ENCODE data around the gene HOXC9.
A peak's percentile ranks its signal among the peaks of the same experiment; 100 is the strongest.

DNA sequence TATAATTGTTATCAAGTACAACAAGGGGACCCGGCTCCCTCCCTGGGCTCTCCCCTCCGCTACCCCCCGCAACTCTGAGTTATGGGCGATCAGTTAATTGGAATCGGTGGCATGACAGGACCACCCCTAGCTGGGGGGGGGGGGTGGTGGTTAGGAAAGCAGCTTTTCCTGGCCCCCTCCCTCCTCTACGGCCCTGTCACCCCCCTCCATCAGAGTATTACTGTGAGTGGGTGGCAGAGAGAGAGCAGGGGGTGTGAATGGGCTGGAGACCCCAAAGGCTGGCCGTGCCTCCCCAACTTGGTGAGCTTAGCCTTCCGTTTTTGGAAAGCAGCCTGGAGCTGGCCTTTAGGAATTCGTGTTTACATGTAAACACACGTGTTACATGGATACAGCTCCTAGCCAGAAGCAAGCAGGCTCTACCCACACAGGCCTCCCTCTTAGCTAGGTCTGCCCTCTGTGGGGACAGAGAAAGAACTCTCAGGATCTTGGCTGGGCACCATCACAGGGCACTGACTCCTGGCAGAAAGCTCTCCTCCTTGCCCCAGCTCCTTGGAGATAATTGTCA is 52.6 kb downstream of the HOXC9 start:
- TF ChIP-seq, protein P1, sequence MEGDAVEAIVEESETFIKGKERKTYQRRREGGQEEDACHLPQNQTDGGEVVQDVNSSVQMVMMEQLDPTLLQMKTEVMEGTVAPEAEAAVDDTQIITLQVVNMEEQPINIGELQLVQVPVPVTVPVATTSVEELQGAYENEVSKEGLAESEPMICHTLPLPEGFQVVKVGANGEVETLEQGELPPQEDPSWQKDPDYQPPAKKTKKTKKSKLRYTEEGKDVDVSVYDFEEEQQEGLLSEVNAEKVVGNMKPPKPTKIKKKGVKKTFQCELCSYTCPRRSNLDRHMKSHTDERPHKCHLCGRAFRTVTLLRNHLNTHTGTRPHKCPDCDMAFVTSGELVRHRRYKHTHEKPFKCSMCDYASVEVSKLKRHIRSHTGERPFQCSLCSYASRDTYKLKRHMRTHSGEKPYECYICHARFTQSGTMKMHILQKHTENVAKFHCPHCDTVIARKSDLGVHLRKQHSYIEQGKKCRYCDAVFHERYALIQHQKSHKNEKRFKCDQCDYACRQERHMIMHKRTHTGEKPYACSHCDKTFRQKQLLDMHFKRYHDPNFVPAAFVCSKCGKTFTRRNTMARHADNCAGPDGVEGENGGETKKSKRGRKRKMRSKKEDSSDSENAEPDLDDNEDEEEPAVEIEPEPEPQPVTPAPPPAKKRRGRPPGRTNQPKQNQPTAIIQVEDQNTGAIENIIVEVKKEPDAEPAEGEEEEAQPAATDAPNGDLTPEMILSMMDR (conservative IDR thresholded peaks at IDR 0.05 in 1 of 2, IDR thresholded peaks at IDR 0.05 in 1 of 2; ENCODE audit: extremely low read depth in 1 of 2, insufficient read depth in 1 of 2, low read depth in 1 of 2, low read length in 2 of 2), result peak in 1 of 2 donors; percentile 8
- no peak for TF ChIP-seq EZH2 (IDR thresholded peaks at IDR 0.05; ENCODE audit: borderline replicate concordance, low read length)

All from mammary epithelial cell (primary cell).